Suprapubic skin (tissue), 4 donors: Measurements from ENCODE around the gene TRIM4. TPM values are rescaled to one million over a fixed set of nuclear protein-coding genes. Genes with fewer than 3 reads are reported as not detected.
"Not testable (repeated sequence)": the region's sequence is repeated elsewhere in the genome, so short reads cannot be mapped to it uniquely, and the experiment has no call there.

Experiments used
- DNase-seq, 2 donors: peaks; one replicate each; pipeline ENCODE4 v3.0.0-alpha.2; 2019; ENCODE audit warnings: low spot score in 2 of 2
- H3K27ac ChIP-seq: fragments of 200-600 bp; sonication (generic); one replicate; pipeline ENCODE4 v1.5.1; 2019
- H3K27me3 ChIP-seq: fragments of 200-600 bp; sonication (generic); one replicate; pipeline ENCODE4 v1.5.1; 2019
- H3K36me3 ChIP-seq: fragments of 200-600 bp; sonication (generic); one replicate; pipeline ENCODE4 v1.5.1; 2019
- H3K4me1 ChIP-seq: fragments of 200-600 bp; sonication (generic); one replicate; pipeline ENCODE4 v1.5.1; 2019
- H3K4me3 ChIP-seq: fragments of 200-600 bp; sonication (generic); one replicate; pipeline ENCODE4 v1.5.1; 2019; ENCODE audit warnings: mild to moderate bottlenecking
- H3K9me3 ChIP-seq: fragments of 200-600 bp; sonication (generic); one replicate; pipeline ENCODE4 v1.5.1; 2019
- CTCF ChIP-seq, 2 donors: fragments of 200-600 bp in 1 of 2; fragments of 450-650 bp in 1 of 2; sonication (generic) in 1 of 2; IDR thresholded peaks; one replicate each; pipeline ENCODE4 v1.5.1; 2016 to 2019; ENCODE audit warnings: antibody characterized with exemption in 2 of 2, mild to moderate bottlenecking in 1 of 2, moderate library complexity in 1 of 2
- EP300 ChIP-seq: sonication (generic); formaldehyde crosslinking; IDR thresholded peaks from one replicate; pipeline ENCODE4 v1.6.1; 2017; ENCODE audit warnings: antibody characterized with exemption
- POLR2A ChIP-seq, 2 donors: fragments of 450-650 bp; IDR thresholded peaks; one replicate each; pipeline ENCODE4 v1.6.1; 2017; ENCODE audit warnings: antibody characterized with exemption in 2 of 2, mild to moderate bottlenecking in 2 of 2, moderate library complexity in 2 of 2
- POLR2AphosphoS5 ChIP-seq, 3 donors: sonication (generic); formaldehyde crosslinking; IDR thresholded peaks; one replicate each; pipeline ENCODE4 v1.6.1; 2017; ENCODE audit warnings: antibody characterized with exemption in 3 of 3
- WGBS: methylation state at CpG from one replicate; pipeline ENCODE4 v1.1.5; 2018; 5-methylcytosine and 5-hydroxymethylcytosine counted together
- total RNA-seq, 4 donors: library from RNA; depleted of rRNA; stranded (reverse); fragments of >200 nt; gene quantifications; one replicate each; pipeline ENCODE4 v1.1.0, GENCODE V29; 2016

TRIM4 gene
- total RNA-seq, 4 donors from 2014 or later = 40.2 to 56.7 (median 50.8) TPM

- DNase-seq = no peak
- Histone ChIP-seq H3K27me3 (no peaks in the 10 kb centered on the region), H3K36me3 (no peaks in the 10 kb centered on the region), H3K27ac (no peak overlapping the region), H3K4me1 (no peaks in the 10 kb centered on the region), H3K4me3 (no peak overlapping the region), H3K9me3 (no peaks in the 10 kb centered on the region)
- WGBS = 96% methylated on average over 1 of the region's 1 CpG
- TF ChIP-seq EP300 (no peak), CTCF (IDR thresholded peaks at IDR 0.05) (no peak), POLR2A (IDR thresholded peaks at IDR 0.05) (no peak), POLR2AphosphoS5 (IDR thresholded peaks at IDR 0.05) (no peak)
Observed at GRCh38 chr7:99868246-99868645, 51.1 kb downstream of the TRIM4 start.

GRCh38 chr7:99867477-99867876 is 51.9 kb downstream of the TRIM4 start:
- H3K4me1 ChIP-seq, H3K27me3 ChIP-seq, H3K36me3 ChIP-seq, H3K9me3 ChIP-seq, H3K4me3 ChIP-seq, H3K27ac ChIP-seq, DNase-seq: not testable (repeated sequence)
- WGBS = 91% methylated on average over 2 of the region's 2 CpGs

GRCh38 chr7:99863847-99864440 is 55.4 kb downstream of the TRIM4 start:
- Histone ChIP-seq H3K27me3 (no peaks in the 10 kb centered on the region), H3K4me3 (no peak overlapping the region), H3K9me3 (no peaks in the 10 kb centered on the region), H3K4me1 (no peaks in the 10 kb centered on the region), H3K27ac (no peak overlapping the region), H3K36me3 (no peaks in the 10 kb centered on the region)
- DNase-seq = no peak
- TF ChIP-seq POLR2AphosphoS5 (IDR thresholded peaks at IDR 0.05) (no peak), EP300 (no peak), CTCF (IDR thresholded peaks at IDR 0.05) (no peak), POLR2A (IDR thresholded peaks at IDR 0.05) (no peak)
- WGBS = 54% methylated on average over 2 of the region's 2 CpGs

- WGBS = 59% methylated on average over 15 of the region's 15 CpGs
- Histone ChIP-seq H3K4me3 (no peak overlapping the region), H3K9me3 (no peaks in the 10 kb centered on the region), H3K27me3 (no peaks in the 10 kb centered on the region), H3K4me1 (no peaks in the 10 kb centered on the region), H3K27ac (peak overlapping the region; percentile 52), H3K36me3 (no peaks in the 10 kb centered on the region)
- no peak for DNase-seq
- no peak for TF ChIP-seq POLR2AphosphoS5 (IDR thresholded peaks at IDR 0.05)
- TF ChIP-seq POLR2A (IDR thresholded peaks at IDR 0.05) = no peak
- no peak for TF ChIP-seq CTCF (IDR thresholded peaks at IDR 0.05)
- TF ChIP-seq EP300 = no peak
Observed at GRCh38 chr7:99860281-99861127, 58.8 kb downstream of the TRIM4 start.

- no peak for DNase-seq
- TF ChIP-seq POLR2A (IDR thresholded peaks at IDR 0.05) (no peak), POLR2AphosphoS5 (IDR thresholded peaks at IDR 0.05) (no peak), CTCF (IDR thresholded peaks at IDR 0.05) (no peak), EP300 (no peak)
- no peaks in the 10 kb centered on the region for H3K36me3 ChIP-seq
- H3K9me3 ChIP-seq = no peaks in the 10 kb centered on the region
- H3K27ac ChIP-seq = no peak overlapping the region
- H3K4me1 ChIP-seq = no peaks in the 10 kb centered on the region
- H3K4me3 ChIP-seq = no peak overlapping the region
- no peaks in the 10 kb centered on the region for H3K27me3 ChIP-seq
- 96% methylated on average over 1 of the region's 1 CpG for WGBS
Observed at GRCh38 chr7:99855236-99855635, 64.1 kb downstream of the TRIM4 start.
